WI38 (cell line): ENCODE data around the gene TPCN1.

Source experiments
- H3K4me3 ChIP-seq: 2 replicates; pipeline ENCODE4 v1.5.1; 2011; ENCODE audit warnings: low read depth, mild to moderate bottlenecking, control low read depth, low read length
- CTCF ChIP-seq: IDR thresholded peaks from 2 replicates; pipeline ENCODE4 v1.5.1; 2012; ENCODE audit warnings: low read depth, mild to moderate bottlenecking, control low read depth, low read length

Gene TPCN1

GRCh38 chr12:113186666-113187325 is 34.5 kb upstream of the TPCN1 start:
- no peak overlapping the region; the same call in 1 of the 2 replicates for H3K4me3 ChIP-seq

GRCh38 chr12:113189361-113189760 is 31.9 kb upstream of the TPCN1 start:
- H3K4me3 ChIP-seq: no peak overlapping the region
- TF ChIP-seq CTCF: no peak

More at GRCh38 chr12:113186666-113187325, 34.5 kb upstream of the TPCN1 start:
- TF ChIP-seq CTCF: no peak

- TF ChIP-seq CTCF: no peak
- H3K4me3 ChIP-seq: no peak overlapping the region
Measured at GRCh38 chr12:113190761-113191160, 30.5 kb upstream of the TPCN1 start.

GRCh38 chr12:113191227-113191626 is 30.0 kb upstream of the TPCN1 start:
- no peak for TF ChIP-seq CTCF
- no peak overlapping the region for H3K4me3 ChIP-seq

GRCh38 chr12:113194971-113195391 is 26.3 kb upstream of the TPCN1 start:
- no peak for TF ChIP-seq CTCF
- no peak overlapping the region for H3K4me3 ChIP-seq

- no peak for TF ChIP-seq CTCF
- no peak overlapping the region for H3K4me3 ChIP-seq
Measured at GRCh38 chr12:113195598-113195997, 25.7 kb upstream of the TPCN1 start.

- TF ChIP-seq CTCF: no peak
Measured at GRCh38 chr12:113196582-113196981, 24.7 kb upstream of the TPCN1 start.

More at GRCh38 chr12:113196582-113196981, 24.7 kb upstream of the TPCN1 start:
- no peak overlapping the region for H3K4me3 ChIP-seq
